Pancreas (tissue), 10 donors: ENCODE measurements around the gene NPHP4. TPM values are rescaled to one million over a fixed set of nuclear protein-coding genes. Genes with fewer than 3 reads are reported as not detected.

ENCODE experiments used
- ATAC-seq, 4 donors: fragments of 200-7000 bp; cut with Tn5 transposase; one replicate each; pipeline versions ENCODE4 v1.8.0 to v1.9.1; 2020; ENCODE audit warnings: mild to moderate bottlenecking in 4 of 4, moderate library complexity in 4 of 4
- DNase-seq, 6 donors: peaks; one replicate each; pipeline ENCODE4 v3.0.0-alpha.2; 2020
- FAIRE-seq: peaks from 2 replicates; lab custom pipeline; 2012; peaks lifted over from hg19 to GRCh38; lab: Jason Lieb, UNC
- H3K27ac ChIP-seq, 4 donors: fragments of 200-600 bp; sonication (generic); 1 replicate in 3 of 4; 2 replicates in 1 of 4; pipeline versions ENCODE4 v1.5.0 to v1.8.0; 2020
- H3K27me3 ChIP-seq, 4 donors: fragments of 200-600 bp; one replicate each; pipeline ENCODE4 v1.8.0; 2021
- H3K36me3 ChIP-seq, 3 donors: fragments of 200-600 bp; sonication (generic) in 1 of 3; one replicate each; pipeline versions ENCODE4 v1.5.0 to v1.8.0; 2020 to 2021
- H3K4me1 ChIP-seq, 3 donors: fragments of 200-600 bp; one replicate each; pipeline ENCODE4 v1.8.0; 2021
- H3K4me3 ChIP-seq, 4 donors: fragments of 200-600 bp; sonication (generic) in 2 of 4; one replicate each; pipeline versions ENCODE4 v1.5.0 to v1.8.0; 2020 to 2021
- H3K9me3 ChIP-seq, 4 donors: fragments of 200-600 bp; one replicate each; pipeline ENCODE4 v1.8.0; 2021
- WGBS, 2 donors: extraction: QIAGEN DNeasy Blood & Tissue Kit; methylation state at CpG; one replicate each; pipeline ENCODE4 v1.1.7; 2013; 5-methylcytosine and 5-hydroxymethylcytosine counted together
- intact Hi-C, 3 donors: fragments of 100-400 bp; cut with DNase I; formaldehyde crosslinking; loops; one replicate each; pipeline versions ENCODE4 v1.11.1 to v1.14.2; 2022
- polyA plus RNA-seq, 2 donors: library from polyadenylated mRNA; stranded (reverse); fragments of 200-250 nt; gene quantifications; one replicate each; pipeline ENCODE4 v1.2.3, GENCODE V29; 2013
- total RNA-seq, 6 donors: library from RNA; stranded (reverse); fragmentation: NEBNext Ultra II Directional in 4 of 6; extraction: Animal tissue kit (Norgen Biotek cat#: 25700) in 4 of 6; gene quantifications; one replicate each; pipeline versions ENCODE4 v1.2.1 to v1.2.4, GENCODE V29; 2021 to 2023
- TF ChIP-seq, protein P1 (sequence below), 4 donors: fragments of 200-600 bp; sonication (generic) in 3 of 4; IDR thresholded peaks; one replicate each; pipeline versions ENCODE4 v1.5.0 to v1.8.0; 2021; ENCODE audit warnings: antibody characterized with exemption in 4 of 4
- donor health status: healthy with polysubstance abuse.
- donor health status: DM: no; HTN: no; CAD: no; lungs with moderate emphysema.
- donor health status: DM: no; HTN: no; CAD: no.
- donor health status: control.
- donor health status: control.
- donor health status: Bipolar disorder and iron deficiency.
- donor health status: DM: yes; HTN: yes; CAD: no.
- donor health status: DM: no; HTN: no; CAD: no.
- donor health status: DM: no; HTN: no; CAD: no.
- donor health status: DM: yes; HTN: yes; CAD: no.

Gene NPHP4
- total and polyA plus RNA-seq, 8 donors = 4.0 to 9.7 (median 5.7) TPM

DNA sequence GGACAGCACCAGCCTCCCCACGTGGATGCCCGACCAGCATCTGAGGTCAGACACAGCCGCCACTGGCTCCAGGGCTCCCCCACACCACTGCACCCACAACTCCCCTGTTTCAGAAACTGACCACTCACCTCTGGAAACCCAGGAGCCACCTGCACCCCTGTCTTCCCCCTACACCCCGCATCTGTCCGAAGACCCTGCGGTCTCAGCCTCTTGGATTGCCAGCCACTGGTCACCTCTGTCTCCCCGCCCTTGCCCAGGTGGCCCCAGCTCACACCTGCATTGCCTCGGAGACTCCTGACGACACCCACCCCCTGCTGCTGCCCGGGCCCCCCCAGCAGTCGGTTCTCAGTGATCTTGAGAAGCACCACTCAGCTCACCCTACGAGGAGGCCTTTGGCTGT is 21.3 kb upstream of the NPHP4 start:
- Histone ChIP-seq H3K4me1 (no peaks in the 10 kb centered on the region), H3K9me3 (no peaks in the 10 kb centered on the region), H3K27ac (no peak overlapping the region), H3K27me3 (no peaks in the 10 kb centered on the region), H3K36me3 (no peaks in the 10 kb centered on the region), H3K4me3 (no peak overlapping the region)
- TF ChIP-seq, protein P1, sequence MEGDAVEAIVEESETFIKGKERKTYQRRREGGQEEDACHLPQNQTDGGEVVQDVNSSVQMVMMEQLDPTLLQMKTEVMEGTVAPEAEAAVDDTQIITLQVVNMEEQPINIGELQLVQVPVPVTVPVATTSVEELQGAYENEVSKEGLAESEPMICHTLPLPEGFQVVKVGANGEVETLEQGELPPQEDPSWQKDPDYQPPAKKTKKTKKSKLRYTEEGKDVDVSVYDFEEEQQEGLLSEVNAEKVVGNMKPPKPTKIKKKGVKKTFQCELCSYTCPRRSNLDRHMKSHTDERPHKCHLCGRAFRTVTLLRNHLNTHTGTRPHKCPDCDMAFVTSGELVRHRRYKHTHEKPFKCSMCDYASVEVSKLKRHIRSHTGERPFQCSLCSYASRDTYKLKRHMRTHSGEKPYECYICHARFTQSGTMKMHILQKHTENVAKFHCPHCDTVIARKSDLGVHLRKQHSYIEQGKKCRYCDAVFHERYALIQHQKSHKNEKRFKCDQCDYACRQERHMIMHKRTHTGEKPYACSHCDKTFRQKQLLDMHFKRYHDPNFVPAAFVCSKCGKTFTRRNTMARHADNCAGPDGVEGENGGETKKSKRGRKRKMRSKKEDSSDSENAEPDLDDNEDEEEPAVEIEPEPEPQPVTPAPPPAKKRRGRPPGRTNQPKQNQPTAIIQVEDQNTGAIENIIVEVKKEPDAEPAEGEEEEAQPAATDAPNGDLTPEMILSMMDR (IDR thresholded peaks at IDR 0.05) = no peak
- DNase-seq = peak in 1 of 6 donors; percentile 37
- no peak for ATAC-seq
- 74 to 85% methylated on average over 12 of the region's 12 CpGs for WGBS, 2 donors
- no peak for FAIRE-seq
- intact Hi-C loops = no loop called here

DNA sequence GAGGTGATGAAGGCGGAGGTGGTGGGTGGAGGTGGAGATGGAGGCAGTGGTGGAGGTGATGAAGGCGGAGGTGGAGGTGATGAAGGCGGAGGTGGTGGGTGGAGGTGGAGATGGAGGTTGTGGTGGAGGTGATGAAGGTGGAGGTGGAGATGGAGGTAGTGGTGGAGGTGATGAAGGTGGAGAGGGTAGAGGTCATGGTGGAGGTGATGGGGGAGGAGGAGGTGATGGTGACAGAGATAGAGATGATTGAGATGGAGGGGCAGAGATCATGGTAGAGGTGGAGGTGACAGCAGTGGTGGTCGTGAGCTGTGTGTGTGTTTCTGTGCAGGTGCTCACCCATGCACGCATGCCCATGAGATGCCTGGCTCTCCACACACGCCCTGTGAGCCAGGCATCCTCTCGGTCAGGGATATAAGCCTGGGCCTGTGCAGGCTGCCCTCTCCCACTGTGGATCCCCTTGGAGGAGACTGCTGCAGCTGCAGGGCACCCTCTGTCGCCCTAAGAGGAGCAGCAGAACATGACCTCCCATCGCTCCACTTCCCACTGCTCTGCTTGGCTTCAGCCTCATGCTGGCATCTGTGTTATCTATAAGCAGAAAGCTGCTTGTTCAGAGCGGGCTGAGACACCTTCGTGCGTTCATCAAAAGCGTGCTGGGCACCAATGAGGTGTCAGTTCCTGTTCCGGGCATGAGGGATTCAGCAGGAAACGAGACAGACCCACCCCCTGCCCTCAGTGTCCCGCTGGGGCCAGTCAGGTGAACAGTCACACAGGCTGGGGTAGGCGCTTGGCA is 20.5 kb upstream of the NPHP4 start:
- ATAC-seq (no peak), FAIRE-seq (no peak), DNase-seq (peak in 2 of 6 donors; percentile 38 to 39)
- intact Hi-C loops = no loop called here
- Histone ChIP-seq H3K4me1 (no peaks in the 10 kb centered on the region), H3K36me3 (no peaks in the 10 kb centered on the region), H3K27ac (no peak overlapping the region), H3K27me3 (no peaks in the 10 kb centered on the region), H3K9me3 (no peaks in the 10 kb centered on the region), H3K4me3 (no peak overlapping the region)
- 74% methylated on average over 17 of the region's 17 CpGs for WGBS, 2 donors
- TF ChIP-seq, protein P1 (IDR thresholded peaks at IDR 0.05) = no peak

DNA sequence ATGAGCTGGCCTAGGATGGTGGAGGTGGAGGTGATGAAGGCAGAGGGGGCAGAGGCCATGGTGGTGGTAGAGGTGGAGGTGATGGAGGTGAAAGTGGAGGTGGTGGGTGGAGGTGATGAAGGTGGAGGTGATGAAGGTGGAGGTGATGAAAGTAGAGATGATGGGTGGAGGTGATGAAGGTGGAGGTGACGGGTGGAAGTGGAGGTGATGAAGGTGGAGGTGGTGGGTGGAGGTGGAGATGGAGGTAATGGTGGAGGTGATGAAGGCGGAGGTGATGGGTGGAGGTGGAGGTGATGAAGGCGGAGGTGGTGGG is 19.7 kb upstream of the NPHP4 start:
- Histone ChIP-seq H3K9me3 (no peaks in the 10 kb centered on the region), H3K4me3 (no peak overlapping the region), H3K27me3 (no peaks in the 10 kb centered on the region), H3K4me1 (no peaks in the 10 kb centered on the region), H3K36me3 (no peaks in the 10 kb centered on the region), H3K27ac (no peak overlapping the region)
- no peak for FAIRE-seq
- TF ChIP-seq, protein P1 (IDR thresholded peaks at IDR 0.05) = no peak
- DNase-seq = no peak
- ATAC-seq = no peak
- WGBS, 2 donors = 86 to 88% methylated on average over 3 of the region's 3 CpGs
- intact Hi-C loops = no loop called here

DNA sequence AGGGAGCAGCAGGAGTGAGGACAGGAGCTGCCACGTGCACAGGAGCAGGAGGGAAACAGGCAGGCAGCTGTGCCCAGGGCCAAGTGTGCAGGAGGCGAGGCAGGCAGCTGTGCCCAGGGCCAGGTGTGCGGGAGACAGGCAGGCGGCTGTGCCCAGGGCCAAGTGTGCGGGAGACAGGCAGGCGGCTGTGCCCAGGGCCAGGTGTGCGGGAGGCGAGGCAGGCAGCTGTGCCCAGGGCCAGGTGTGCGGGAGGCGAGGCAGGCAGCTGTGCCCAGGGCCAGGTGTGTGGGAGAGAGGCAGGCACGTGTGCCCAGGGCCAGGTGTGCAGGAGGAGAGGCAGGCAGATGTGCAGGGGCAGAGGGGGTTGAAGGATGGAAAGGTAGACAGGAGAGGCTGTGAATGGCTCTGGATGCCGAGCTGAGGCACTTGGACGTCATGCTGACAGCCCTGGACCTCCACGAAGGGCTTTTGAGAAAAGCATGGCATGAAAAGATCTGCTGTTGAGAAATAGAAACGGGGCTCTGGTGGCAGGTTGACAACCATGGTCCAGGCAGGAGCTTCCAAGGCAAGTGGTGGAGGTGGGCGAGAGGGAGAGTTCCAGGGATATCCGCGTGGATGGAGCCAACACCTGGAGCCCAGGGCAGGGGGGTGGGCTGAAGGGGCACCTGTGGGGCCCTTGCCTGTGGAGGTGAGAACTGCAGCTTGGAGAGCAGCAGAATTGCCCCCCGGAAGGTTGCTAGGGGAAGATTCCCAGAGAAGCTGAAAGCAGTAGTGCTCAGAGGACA is 19.1 kb upstream of the NPHP4 start:
- 67 to 73% methylated on average over 19 of the region's 19 CpGs for WGBS, 2 donors
- no peaks in the 10 kb centered on the region for H3K27me3 ChIP-seq
- no peak overlapping the region for H3K4me3 ChIP-seq
- no peaks in the 10 kb centered on the region for H3K36me3 ChIP-seq
- intact Hi-C loops = no loop called here
- peak in 2 of 6 donors; percentile 31 to 41 for DNase-seq
- ATAC-seq = no peak
- H3K9me3 ChIP-seq = no peaks in the 10 kb centered on the region
- TF ChIP-seq, protein P1 (IDR thresholded peaks at IDR 0.05) = no peak
- FAIRE-seq = no peak
- H3K27ac ChIP-seq = no peak overlapping the region
- no peaks in the 10 kb centered on the region for H3K4me1 ChIP-seq

DNA sequence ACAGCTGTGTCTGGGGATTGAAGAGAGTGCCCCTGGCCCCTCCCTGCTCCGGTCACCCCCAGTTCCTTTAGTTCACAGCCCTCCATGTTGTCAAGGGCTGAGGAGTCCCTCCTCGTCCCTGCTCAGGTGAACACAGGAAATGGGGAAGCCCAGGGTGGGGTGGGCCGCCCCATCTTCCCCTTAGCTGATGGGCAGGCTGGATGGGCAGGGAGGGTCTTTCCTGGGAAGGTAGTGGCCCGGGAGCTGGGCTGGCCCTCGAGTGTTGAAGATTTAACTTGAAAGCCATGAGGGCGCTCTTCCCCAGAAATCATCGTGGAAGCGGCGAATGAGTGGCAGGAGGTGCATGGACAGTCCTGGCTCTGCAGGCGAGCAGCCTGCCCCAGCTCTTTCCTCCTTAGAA is 18.3 kb upstream of the NPHP4 start:
- Histone ChIP-seq H3K9me3 (no peaks in the 10 kb centered on the region), H3K4me3 (no peak overlapping the region), H3K36me3 (no peaks in the 10 kb centered on the region), H3K27me3 (no peaks in the 10 kb centered on the region), H3K27ac (no peak overlapping the region), H3K4me1 (no peaks in the 10 kb centered on the region)
- DNase-seq (peak in 2 of 6 donors; percentile 18 to 30), ATAC-seq (no peak), FAIRE-seq (no peak)
- intact Hi-C loops = no loop called here
- WGBS, 2 donors = 73 to 74% methylated on average over 10 of the region's 10 CpGs
- TF ChIP-seq, protein P1 (IDR thresholded peaks at IDR 0.05) = no peak
